BLaER1 (cell line): Measurements from ENCODE around the gene TTLL7.

Source experiments
- H3K27ac ChIP-seq: shearing (Covaris generic); formaldehyde crosslinking; 2 replicates; pipeline ENCODE4 v1.8.1; 2022
- H3K27me3 ChIP-seq: shearing (Covaris generic); formaldehyde crosslinking; 2 replicates; pipeline ENCODE4 v1.8.1; 2022
- H3K36me3 ChIP-seq: shearing (Covaris generic); formaldehyde crosslinking; 2 replicates; pipeline ENCODE4 v1.8.1; 2022
- H3K4me1 ChIP-seq: shearing (Covaris generic); formaldehyde crosslinking; 2 replicates; pipeline ENCODE4 v1.8.1; 2022
- H3K4me2 ChIP-seq: shearing (Covaris generic); formaldehyde crosslinking; 2 replicates; pipeline ENCODE4 v1.8.1; 2022
- H3K4me3 ChIP-seq: shearing (Covaris generic); formaldehyde crosslinking; 2 replicates; pipeline ENCODE4 v1.8.1; 2022
- H3K9ac ChIP-seq: shearing (Covaris generic); formaldehyde crosslinking; 2 replicates; pipeline ENCODE4 v1.8.1; 2022
- H3K9me3 ChIP-seq: shearing (Covaris generic); formaldehyde crosslinking; 2 replicates; pipeline ENCODE4 v1.8.1; 2022
- H4K20me1 ChIP-seq: shearing (Covaris generic); formaldehyde crosslinking; 2 replicates; pipeline ENCODE4 v1.8.1; 2022
- Cebpa-rat ChIP-seq: shearing (Covaris generic); IDR thresholded peaks from 2 replicates; pipeline ENCODE4 v1.8.1; 2022

TTLL7 gene

DNA sequence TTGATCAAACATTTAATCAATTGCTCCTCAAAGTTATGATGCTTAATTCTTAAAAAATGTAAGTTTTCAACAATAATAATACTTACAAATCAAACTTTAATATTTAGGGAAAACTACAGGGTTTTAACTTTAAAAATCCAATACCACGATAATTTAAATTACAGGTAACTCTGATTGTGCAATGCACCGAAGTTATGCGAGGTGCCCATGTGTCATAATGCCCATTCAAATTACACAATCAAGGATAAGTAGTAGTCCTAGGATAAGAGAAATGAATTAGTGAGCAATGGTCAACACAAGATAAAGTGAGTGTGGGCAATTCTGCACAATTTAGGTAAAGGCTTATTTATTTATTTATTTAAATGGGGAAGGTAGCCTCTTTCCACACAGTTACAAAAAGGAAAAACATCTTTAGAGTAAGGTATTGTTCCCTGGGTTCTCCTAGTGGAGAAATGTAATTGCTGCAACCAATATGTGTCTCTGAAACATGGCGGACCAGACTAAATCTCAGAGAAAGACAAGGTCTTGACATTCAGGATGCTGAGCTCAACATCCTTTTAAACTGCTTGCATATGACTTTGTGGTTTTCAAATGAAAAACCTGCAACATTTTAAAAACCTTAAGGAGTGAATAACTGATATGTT lies 164.2 kb downstream of the TTLL7 start:
- H3K9me3 ChIP-seq: no peaks in the 10 kb centered on the region
- no peak overlapping the region for H3K27ac ChIP-seq
- H4K20me1 ChIP-seq: no peaks in the 10 kb centered on the region
- H3K4me3 ChIP-seq: no peak overlapping the region
- H3K4me2 ChIP-seq: no peak overlapping the region
- no peak overlapping the region for H3K9ac ChIP-seq
- H3K27me3 ChIP-seq: no peaks in the 10 kb centered on the region
- H3K36me3 ChIP-seq: no peaks in the 10 kb centered on the region
- TF ChIP-seq Cebpa-rat: no peak
- no peaks in the 10 kb centered on the region for H3K4me1 ChIP-seq

GRCh38 chr1:83832194-83832593 lies 166.7 kb downstream of the TTLL7 start:
- Histone ChIP-seq H3K27ac (no peak overlapping the region), H3K4me3 (no peak overlapping the region), H3K4me2 (no peak overlapping the region), H4K20me1 (no peaks in the 10 kb centered on the region), H3K9me3 (no peaks in the 10 kb centered on the region), H3K9ac (no peak overlapping the region), H3K4me1 (no peaks in the 10 kb centered on the region), H3K27me3 (no peaks in the 10 kb centered on the region), H3K36me3 (no peaks in the 10 kb centered on the region)
- TF ChIP-seq Cebpa-rat: no peak

DNA sequence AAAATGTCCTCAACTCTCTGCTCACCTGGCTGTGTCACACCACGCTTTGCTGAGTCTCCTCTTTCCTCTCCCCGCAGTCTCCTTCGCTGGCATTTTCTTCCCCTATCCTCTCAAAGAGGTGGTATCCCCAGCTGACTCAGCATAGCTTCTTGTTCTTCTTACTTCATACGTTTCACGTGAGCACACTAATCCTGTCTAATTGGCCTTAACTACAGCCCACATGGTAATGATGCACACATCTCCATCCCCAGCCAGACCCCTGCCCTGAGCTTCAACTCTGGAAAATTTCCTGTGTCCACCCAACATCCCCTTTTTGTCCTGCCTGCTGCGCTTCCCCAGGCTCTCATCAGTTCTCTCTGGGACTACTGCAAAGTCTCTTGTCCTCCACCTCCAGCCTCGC lies 169.8 kb downstream of the TTLL7 start:
- Histone ChIP-seq H3K9ac (no peak overlapping the region), H3K9me3 (no peaks in the 10 kb centered on the region), H3K36me3 (no peaks in the 10 kb centered on the region), H3K27me3 (no peaks in the 10 kb centered on the region), H3K27ac (no peak overlapping the region), H3K4me1 (no peaks in the 10 kb centered on the region), H3K4me3 (no peak overlapping the region), H3K4me2 (no peak overlapping the region), H4K20me1 (no peaks in the 10 kb centered on the region)
- no peak for TF ChIP-seq Cebpa-rat

- Histone ChIP-seq H3K4me2 (no peak overlapping the region), H3K4me3 (no peak overlapping the region), H3K9me3 (no peaks in the 10 kb centered on the region), H3K9ac (no peak overlapping the region), H3K4me1 (no peaks in the 10 kb centered on the region), H3K27me3 (no peaks in the 10 kb centered on the region), H3K36me3 (no peaks in the 10 kb centered on the region), H3K27ac (no peak overlapping the region), H4K20me1 (no peaks in the 10 kb centered on the region)
- TF ChIP-seq Cebpa-rat: no peak
Observed at GRCh38 chr1:83828456-83828855, 170.5 kb downstream of the TTLL7 start.

- no peak overlapping the region for H3K4me2 ChIP-seq
- H4K20me1 ChIP-seq: no peaks in the 10 kb centered on the region
- no peak overlapping the region for H3K27ac ChIP-seq
- no peaks in the 10 kb centered on the region for H3K27me3 ChIP-seq
- H3K36me3 ChIP-seq: no peaks in the 10 kb centered on the region
- H3K9ac ChIP-seq: no peak overlapping the region
- no peak for TF ChIP-seq Cebpa-rat
- H3K4me1 ChIP-seq: no peaks in the 10 kb centered on the region
- H3K4me3 ChIP-seq: no peak overlapping the region
- H3K9me3 ChIP-seq: no peaks in the 10 kb centered on the region
Observed at GRCh38 chr1:83827741-83828140, 171.2 kb downstream of the TTLL7 start.

- H3K27me3 ChIP-seq: no peaks in the 10 kb centered on the region
- no peaks in the 10 kb centered on the region for H3K36me3 ChIP-seq
- H3K4me3 ChIP-seq: no peak overlapping the region
- H3K4me2 ChIP-seq: no peak overlapping the region
- no peak overlapping the region for H3K9ac ChIP-seq
- no peaks in the 10 kb centered on the region; the same call in 1 of the 2 replicates for H3K4me1 ChIP-seq
- no peak overlapping the region for H3K27ac ChIP-seq
- TF ChIP-seq Cebpa-rat: no peak
- no peaks in the 10 kb centered on the region for H4K20me1 ChIP-seq
- no peaks in the 10 kb centered on the region for H3K9me3 ChIP-seq
Observed at GRCh38 chr1:83822208-83822607, 176.7 kb downstream of the TTLL7 start.

DNA sequence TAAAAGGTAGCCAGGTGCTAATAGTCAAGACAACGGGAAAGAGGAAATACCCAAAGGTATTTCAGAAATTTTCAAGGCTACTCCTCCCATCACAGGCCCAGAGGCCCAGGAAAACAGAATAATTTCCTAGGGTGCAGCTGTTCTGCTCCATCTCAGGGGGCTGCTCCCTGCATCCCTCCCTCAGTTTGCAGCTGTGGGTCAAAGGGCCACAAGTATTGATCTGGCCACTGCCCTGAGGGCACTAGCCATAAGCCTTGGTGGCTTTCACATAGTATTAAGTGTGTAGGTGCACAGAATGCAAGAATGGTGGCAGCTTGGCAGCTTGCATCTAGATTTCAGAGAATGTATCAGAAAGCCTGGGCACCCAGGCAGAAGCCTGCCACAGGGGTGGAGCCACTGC lies 179.5 kb downstream of the TTLL7 start:
- no peaks in the 10 kb centered on the region; the same call in 1 of the 2 replicates for H3K4me1 ChIP-seq
- no peak overlapping the region for H3K4me2 ChIP-seq
- TF ChIP-seq Cebpa-rat: no peak
- no peaks in the 10 kb centered on the region for H4K20me1 ChIP-seq
- H3K36me3 ChIP-seq: no peaks in the 10 kb centered on the region
- H3K27ac ChIP-seq: no peak overlapping the region
- H3K27me3 ChIP-seq: no peaks in the 10 kb centered on the region
- H3K9ac ChIP-seq: no peak overlapping the region
- H3K4me3 ChIP-seq: no peak overlapping the region
- H3K9me3 ChIP-seq: no peaks in the 10 kb centered on the region

DNA sequence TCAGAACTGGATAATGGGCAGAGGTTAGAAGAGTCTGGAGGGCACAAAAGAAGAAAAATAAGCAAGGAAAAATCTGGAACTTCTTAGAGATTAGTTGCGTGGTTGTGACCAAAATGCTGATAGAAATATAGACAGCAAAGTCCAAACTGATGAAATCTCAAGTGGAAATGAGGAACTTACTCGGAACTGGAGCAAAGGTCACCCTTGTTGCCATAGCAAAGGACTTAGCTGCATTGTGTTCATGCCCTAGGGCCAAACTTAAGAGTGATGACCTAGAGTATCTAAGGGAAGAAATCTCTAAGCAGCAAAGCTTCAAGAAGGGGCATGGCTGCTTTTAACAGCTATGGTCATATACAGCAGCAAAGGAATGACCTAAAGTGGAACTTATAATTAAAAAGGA lies 180.0 kb downstream of the TTLL7 start:
- Histone ChIP-seq H3K27ac (no peak overlapping the region; the same call in 1 of the 2 replicates), H3K4me3 (no peak overlapping the region), H3K9ac (no peak overlapping the region), H3K9me3 (no peaks in the 10 kb centered on the region), H3K27me3 (no peaks in the 10 kb centered on the region), H3K4me1 (no peaks in the 10 kb centered on the region; the same call in 1 of the 2 replicates), H4K20me1 (no peaks in the 10 kb centered on the region), H3K36me3 (no peaks in the 10 kb centered on the region), H3K4me2 (peak overlapping the region; percentile 3; the same call in 1 of the 2 replicates)
- TF ChIP-seq Cebpa-rat: no peak

- Histone ChIP-seq H3K9ac (no peak overlapping the region), H3K27ac (no peak overlapping the region), H3K4me3 (no peak overlapping the region), H3K4me1 (no peaks in the 10 kb centered on the region; the same call in 1 of the 2 replicates), H3K4me2 (no peak overlapping the region), H3K36me3 (no peaks in the 10 kb centered on the region), H3K27me3 (no peaks in the 10 kb centered on the region), H3K9me3 (no peaks in the 10 kb centered on the region), H4K20me1 (no peaks in the 10 kb centered on the region)
- TF ChIP-seq Cebpa-rat: no peak
Observed at GRCh38 chr1:83816836-83817235, 182.1 kb downstream of the TTLL7 start.

DNA sequence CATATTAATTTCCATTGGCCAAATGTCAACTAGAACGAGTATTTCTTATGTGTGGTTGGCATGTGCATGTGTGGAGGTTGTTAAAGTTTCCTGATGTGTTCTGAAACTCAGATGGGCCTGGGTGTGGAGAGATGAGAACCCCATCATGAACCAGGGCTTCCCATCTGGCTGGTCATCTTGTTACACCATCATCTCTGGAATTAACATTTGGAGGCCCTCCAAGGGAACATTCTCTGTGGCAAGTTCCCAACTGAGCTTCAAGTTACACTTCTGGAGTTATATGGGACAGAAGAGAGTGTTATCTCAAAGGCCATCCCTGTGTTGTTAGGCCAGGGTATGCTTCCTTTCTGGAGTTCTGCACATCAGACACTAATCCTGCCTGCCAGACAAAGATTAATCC lies 183.6 kb downstream of the TTLL7 start:
- H3K9me3 ChIP-seq: no peaks in the 10 kb centered on the region
- H4K20me1 ChIP-seq: no peaks in the 10 kb centered on the region
- H3K4me3 ChIP-seq: no peak overlapping the region
- no peak overlapping the region for H3K4me2 ChIP-seq
- H3K9ac ChIP-seq: no peak overlapping the region
- TF ChIP-seq Cebpa-rat: no peak
- no peaks in the 10 kb centered on the region; the same call in 1 of the 2 replicates for H3K4me1 ChIP-seq
- H3K27me3 ChIP-seq: no peaks in the 10 kb centered on the region
- no peaks in the 10 kb centered on the region for H3K36me3 ChIP-seq
- H3K27ac ChIP-seq: no peak overlapping the region
